Transverse colon (tissue), 4 donors: ENCODE data around the gene PMPCA.

Source experiments
- EP300 ChIP-seq: sonication (generic); formaldehyde crosslinking; IDR thresholded peaks from one replicate; pipeline ENCODE4 v1.6.1; 2017; ENCODE audit warnings: antibody characterized with exemption, low read depth
- POLR2AphosphoS5 ChIP-seq, 3 donors: sonication (generic); formaldehyde crosslinking; IDR thresholded peaks; one replicate each; pipeline ENCODE4 v1.6.1; 2016; ENCODE audit warnings: antibody characterized with exemption in 3 of 3
- TF ChIP-seq, protein P1 (sequence below), 5 experiments: fragments of 200-600 bp in 3 of 5; fragments of 450-650 bp in 2 of 5; sonication (generic) in 3 of 5; IDR thresholded peaks; 1 replicate in 2 of 5; 2 replicates in 3 of 5; pipeline ENCODE4 v1.5.1; 2016 to 2017; ENCODE audit warnings: antibody characterized with exemption in 5 of 5, inconsistent platforms in 3 of 5, mild to moderate bottlenecking in 2 of 5, moderate library complexity in 1 of 5

DNA sequence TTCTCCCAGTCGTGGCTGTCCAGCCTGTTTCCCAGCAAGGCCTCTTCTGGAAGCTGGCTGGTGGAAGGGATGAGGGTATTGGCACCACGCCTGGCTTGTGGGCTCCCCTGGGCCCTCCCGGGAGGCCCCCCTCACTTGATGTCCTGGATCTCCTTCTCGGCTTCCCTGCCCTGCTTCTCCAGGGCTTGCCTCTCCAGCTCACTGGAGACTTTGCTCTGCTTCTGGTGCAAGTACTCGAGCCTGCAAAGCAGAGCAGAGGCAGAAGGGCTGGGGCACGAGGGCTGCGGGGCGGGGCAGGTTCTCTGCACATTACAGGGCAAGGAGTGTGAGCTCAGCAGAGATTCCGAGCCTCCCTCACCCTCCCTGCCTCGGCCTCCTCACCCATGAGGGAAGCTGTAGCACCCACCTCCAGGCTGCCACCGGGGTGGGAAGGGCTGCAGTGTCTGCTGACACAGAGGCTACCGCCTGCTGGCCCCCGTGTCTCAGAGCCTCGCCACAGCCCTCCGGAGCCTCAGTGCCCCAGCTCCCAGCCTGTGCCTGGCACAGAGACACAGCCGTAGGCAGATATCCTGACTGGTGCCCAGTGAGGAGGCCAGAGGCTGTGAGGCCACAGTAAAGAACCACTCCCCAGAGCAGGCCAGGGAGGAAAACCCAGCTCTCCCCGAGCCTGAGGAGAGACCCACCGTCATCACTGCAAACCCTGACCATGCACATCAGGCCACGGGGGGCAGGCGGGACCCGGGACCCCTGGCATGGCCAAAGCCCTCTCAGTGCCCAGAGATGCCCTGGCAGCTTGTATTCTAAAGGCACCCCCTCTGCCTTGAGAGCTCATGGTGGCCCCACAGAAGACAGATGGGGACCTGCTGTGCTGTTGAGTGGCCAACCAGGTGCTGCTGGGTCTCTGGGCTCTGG lies 17.7 kb upstream of the PMPCA start:
- TF ChIP-seq EP300 (no peak), POLR2AphosphoS5 (IDR thresholded peaks at IDR 0.05) (no peak)
- TF ChIP-seq, protein P1, sequence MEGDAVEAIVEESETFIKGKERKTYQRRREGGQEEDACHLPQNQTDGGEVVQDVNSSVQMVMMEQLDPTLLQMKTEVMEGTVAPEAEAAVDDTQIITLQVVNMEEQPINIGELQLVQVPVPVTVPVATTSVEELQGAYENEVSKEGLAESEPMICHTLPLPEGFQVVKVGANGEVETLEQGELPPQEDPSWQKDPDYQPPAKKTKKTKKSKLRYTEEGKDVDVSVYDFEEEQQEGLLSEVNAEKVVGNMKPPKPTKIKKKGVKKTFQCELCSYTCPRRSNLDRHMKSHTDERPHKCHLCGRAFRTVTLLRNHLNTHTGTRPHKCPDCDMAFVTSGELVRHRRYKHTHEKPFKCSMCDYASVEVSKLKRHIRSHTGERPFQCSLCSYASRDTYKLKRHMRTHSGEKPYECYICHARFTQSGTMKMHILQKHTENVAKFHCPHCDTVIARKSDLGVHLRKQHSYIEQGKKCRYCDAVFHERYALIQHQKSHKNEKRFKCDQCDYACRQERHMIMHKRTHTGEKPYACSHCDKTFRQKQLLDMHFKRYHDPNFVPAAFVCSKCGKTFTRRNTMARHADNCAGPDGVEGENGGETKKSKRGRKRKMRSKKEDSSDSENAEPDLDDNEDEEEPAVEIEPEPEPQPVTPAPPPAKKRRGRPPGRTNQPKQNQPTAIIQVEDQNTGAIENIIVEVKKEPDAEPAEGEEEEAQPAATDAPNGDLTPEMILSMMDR (IDR thresholded peaks at IDR 0.05): no peak
